Hepatocyte (in vitro differentiated cells): ENCODE data around the gene VWA2. TPM values are rescaled to one million over a fixed set of nuclear protein-coding genes. Genes with fewer than 3 reads are reported as not detected.

Experiments
- DNase-seq: peaks from one replicate; pipeline ENCODE4 v3.0.0-alpha.2; 2016; ENCODE audit warnings: low spot score
- H2AFZ ChIP-seq: fragments of 200-600 bp; sonication (generic); 2 replicates; pipeline ENCODE4 v1.6.0; 2016; ENCODE audit warnings: antibody characterized with exemption, mild to moderate bottlenecking
- H3K27ac ChIP-seq: fragments of 200-600 bp; sonication (generic); 2 replicates; pipeline ENCODE4 v1.5.1; 2016; ENCODE audit warnings: mild to moderate bottlenecking
- H3K27me3 ChIP-seq: fragments of 200-600 bp; sonication (generic); 2 replicates; pipeline ENCODE4 v1.6.1; 2016
- H3K36me3 ChIP-seq: fragments of 200-600 bp; sonication (generic); replicated peaks from 2 replicates; pipeline ENCODE4 v1.5.1; 2016; ENCODE audit warnings: low read depth; ENCODE audit not compliant: insufficient read depth
- H3K4me1 ChIP-seq: fragments of 200-600 bp; sonication (generic); 2 replicates; pipeline ENCODE4 v1.5.1; 2016; ENCODE audit warnings: mild to moderate bottlenecking, moderate library complexity; ENCODE audit not compliant: insufficient read depth
- H3K4me2 ChIP-seq: fragments of 200-600 bp; sonication (generic); 2 replicates; pipeline ENCODE4 v1.6.0; 2016
- H3K4me3 ChIP-seq: fragments of 200-600 bp; sonication (generic); 2 replicates; pipeline ENCODE4 v1.5.1; 2016; ENCODE audit warnings: mild to moderate bottlenecking
- H3K79me2 ChIP-seq: fragments of 200-600 bp; sonication (generic); 2 replicates; pipeline ENCODE4 v1.6.0; 2017; ENCODE audit warnings: mild to moderate bottlenecking
- H3K9me2 ChIP-seq: fragments of 200-600 bp; sonication (generic); replicated peaks from 2 replicates; pipeline ENCODE4 v1.6.0; 2017; ENCODE audit warnings: mild to moderate bottlenecking; ENCODE audit not compliant: insufficient read depth
- H3K9me3 ChIP-seq: fragments of 200-600 bp; sonication (generic); 2 replicates; pipeline ENCODE4 v1.5.1; 2016; ENCODE audit warnings: low read depth, mild to moderate bottlenecking
- H4K20me1 ChIP-seq: fragments of 200-600 bp; sonication (generic); 2 replicates; pipeline ENCODE4 v1.6.0; 2016; ENCODE audit warnings: mild to moderate bottlenecking; ENCODE audit not compliant: insufficient read depth, poor library complexity, severe bottlenecking
- EZH2 ChIP-seq: fragments of 200-600 bp; sonication (generic); IDR thresholded peaks from 2 replicates; pipeline ENCODE4 v1.6.1; 2016; ENCODE audit warnings: antibody characterized with exemption, mild to moderate bottlenecking, borderline replicate concordance
- EZH2phosphoT487 ChIP-seq: fragments of 200-600 bp; sonication (generic); IDR thresholded peaks from one replicate; pipeline ENCODE4 v1.6.1; 2018; ENCODE audit warnings: antibody characterized with exemption, mild to moderate bottlenecking, low read depth, moderate library complexity; ENCODE audit not compliant: unreplicated experiment, severe bottlenecking
- WGBS: methylation state at CpG from one replicate; pipeline ENCODE4 v1.1.6; 2016; ENCODE audit warnings: low lambda C conversion rate; ENCODE audit errors: missing lambda C conversion rate; 5-methylcytosine and 5-hydroxymethylcytosine counted together
- polyA plus RNA-seq: library from polyadenylated mRNA; unstranded; fragments of >200 nt; fragmentation: Nextera tagmentation; extraction: Ambion mirVana; gene quantifications from 2 replicates; pipeline ENCODE4 v1.2.1, GENCODE V29; 2016
- total RNA-seq: library from RNA; depleted of rRNA; stranded (reverse); fragments of >200 nt; gene quantifications from 2 replicates; pipeline ENCODE4 v1.2.3, GENCODE V29; 2014
- TF ChIP-seq, protein P1 (sequence below): fragments of 200-600 bp; sonication (generic); IDR thresholded peaks from 2 replicates; pipeline ENCODE4 v1.5.1; 2016; ENCODE audit warnings: antibody characterized with exemption, mild to moderate bottlenecking; ENCODE audit not compliant: poor library complexity

The VWA2 gene
- total and polyA plus RNA-seq, 2 experiments from 2014 or later: 6.3 to 12.3 TPM

DNA sequence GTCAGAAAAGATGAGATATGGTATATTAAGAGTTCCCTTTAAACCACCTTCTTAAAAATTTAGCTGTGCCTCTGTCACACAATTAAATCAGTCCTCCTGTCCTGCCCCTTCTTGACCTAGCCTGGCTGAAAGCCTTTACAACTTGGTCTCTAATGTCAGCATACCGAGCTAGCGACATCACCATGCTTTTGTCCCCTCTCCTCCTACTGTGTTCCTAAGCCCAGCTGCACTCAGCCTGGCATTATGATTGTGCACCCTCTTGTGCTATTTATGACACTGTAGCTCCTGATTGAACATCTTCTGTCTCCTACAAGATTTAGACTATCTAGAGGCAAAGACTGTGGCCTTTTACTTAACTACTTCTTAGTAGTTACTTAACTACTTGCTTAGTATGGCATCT, 30.7 kb upstream of the VWA2 start:
- H3K4me2 ChIP-seq: no peak overlapping the region

DNA sequence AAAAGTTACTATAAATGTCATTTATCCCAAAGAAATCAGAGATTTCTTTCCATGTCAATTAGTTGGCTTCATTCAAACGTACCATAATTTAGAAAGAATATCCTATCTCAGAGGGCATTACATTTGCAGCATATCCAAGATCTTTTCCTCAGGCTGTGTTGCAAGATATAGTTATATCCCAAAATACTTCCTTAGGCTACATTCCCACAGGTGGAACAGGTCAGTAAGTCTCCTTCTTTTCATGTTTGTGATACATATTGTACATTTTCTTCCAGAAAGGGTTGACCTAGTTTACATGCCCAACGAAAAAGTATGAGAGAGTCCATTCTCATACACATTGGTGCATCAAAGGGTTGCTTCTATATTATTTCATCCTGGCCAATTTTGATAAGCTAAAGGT, 26.9 kb upstream of the VWA2 start:
- Histone ChIP-seq H3K4me1 (no peaks in the 10 kb centered on the region), H3K27ac (no peak overlapping the region), H3K79me2 (no peaks in the 10 kb centered on the region), H3K4me3 (no peak overlapping the region), H3K9me3 (no peaks in the 10 kb centered on the region), H4K20me1 (no peaks in the 10 kb centered on the region), H3K27me3 (peaks cover 4% of the 10 kb centered on the region), H3K4me2 (no peak overlapping the region), H3K9me2 (no peaks in the 10 kb centered on the region), H3K36me3 (no peaks in the 10 kb centered on the region), H2AFZ (no peak overlapping the region)
- WGBS: 85% methylated on average over 2 of the region's 2 CpGs
- DNase-seq: no peak
- TF ChIP-seq EZH2phosphoT487 (no peak), EZH2 (no peak)
- TF ChIP-seq, protein P1, sequence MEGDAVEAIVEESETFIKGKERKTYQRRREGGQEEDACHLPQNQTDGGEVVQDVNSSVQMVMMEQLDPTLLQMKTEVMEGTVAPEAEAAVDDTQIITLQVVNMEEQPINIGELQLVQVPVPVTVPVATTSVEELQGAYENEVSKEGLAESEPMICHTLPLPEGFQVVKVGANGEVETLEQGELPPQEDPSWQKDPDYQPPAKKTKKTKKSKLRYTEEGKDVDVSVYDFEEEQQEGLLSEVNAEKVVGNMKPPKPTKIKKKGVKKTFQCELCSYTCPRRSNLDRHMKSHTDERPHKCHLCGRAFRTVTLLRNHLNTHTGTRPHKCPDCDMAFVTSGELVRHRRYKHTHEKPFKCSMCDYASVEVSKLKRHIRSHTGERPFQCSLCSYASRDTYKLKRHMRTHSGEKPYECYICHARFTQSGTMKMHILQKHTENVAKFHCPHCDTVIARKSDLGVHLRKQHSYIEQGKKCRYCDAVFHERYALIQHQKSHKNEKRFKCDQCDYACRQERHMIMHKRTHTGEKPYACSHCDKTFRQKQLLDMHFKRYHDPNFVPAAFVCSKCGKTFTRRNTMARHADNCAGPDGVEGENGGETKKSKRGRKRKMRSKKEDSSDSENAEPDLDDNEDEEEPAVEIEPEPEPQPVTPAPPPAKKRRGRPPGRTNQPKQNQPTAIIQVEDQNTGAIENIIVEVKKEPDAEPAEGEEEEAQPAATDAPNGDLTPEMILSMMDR: no peak

More for the DNA sequence above, 30.7 kb upstream of the VWA2 start:
- 79% methylated on average over 2 of the region's 2 CpGs for WGBS
- no peaks in the 10 kb centered on the region for H3K9me3 ChIP-seq
- H3K4me3 ChIP-seq: no peak overlapping the region
- H3K79me2 ChIP-seq: no peaks in the 10 kb centered on the region
- no peaks in the 10 kb centered on the region for H3K27me3 ChIP-seq
- DNase-seq: no peak
- no peaks in the 10 kb centered on the region for H3K4me1 ChIP-seq
- no peak for TF ChIP-seq EZH2
- no peak for TF ChIP-seq EZH2phosphoT487
- TF ChIP-seq, protein P1: no peak
- no peaks in the 10 kb centered on the region for H3K9me2 ChIP-seq
- no peaks in the 10 kb centered on the region for H3K36me3 ChIP-seq
- no peak overlapping the region for H3K27ac ChIP-seq
- H2AFZ ChIP-seq: no peak overlapping the region
- H4K20me1 ChIP-seq: no peaks in the 10 kb centered on the region

DNA sequence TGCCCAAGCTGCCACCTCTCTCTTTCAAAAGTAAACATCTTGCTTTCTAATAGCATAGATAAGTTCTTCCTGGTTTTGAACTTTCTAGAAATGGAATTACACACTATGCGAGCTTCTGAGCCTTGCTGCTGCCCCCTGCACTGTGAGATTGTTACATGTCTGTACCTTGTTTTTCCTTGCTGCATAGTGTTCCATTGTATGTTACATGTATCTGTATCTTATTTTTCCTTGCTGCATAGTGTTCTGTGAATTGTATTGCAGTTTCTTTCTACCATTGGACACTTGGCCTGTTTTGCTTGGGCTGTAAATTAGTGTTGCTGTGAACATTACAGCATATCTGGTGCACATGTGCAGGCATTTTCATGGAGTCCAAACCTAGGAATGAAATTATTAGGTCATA, 24.0 kb upstream of the VWA2 start:
- Histone ChIP-seq H3K27ac (no peak overlapping the region), H3K4me3 (no peak overlapping the region), H3K36me3 (no peaks in the 10 kb centered on the region), H3K4me2 (no peak overlapping the region), H3K9me3 (no peaks in the 10 kb centered on the region), H4K20me1 (no peaks in the 10 kb centered on the region), H3K79me2 (no peaks in the 10 kb centered on the region), H3K9me2 (no peaks in the 10 kb centered on the region), H2AFZ (no peak overlapping the region), H3K27me3 (peaks cover 4% of the 10 kb centered on the region), H3K4me1 (no peaks in the 10 kb centered on the region)
- no peak for DNase-seq
- TF ChIP-seq EZH2phosphoT487: no peak
- TF ChIP-seq, protein P1: no peak
- no peak for TF ChIP-seq EZH2
- 96% methylated on average over 1 of the region's 1 CpG for WGBS

DNA sequence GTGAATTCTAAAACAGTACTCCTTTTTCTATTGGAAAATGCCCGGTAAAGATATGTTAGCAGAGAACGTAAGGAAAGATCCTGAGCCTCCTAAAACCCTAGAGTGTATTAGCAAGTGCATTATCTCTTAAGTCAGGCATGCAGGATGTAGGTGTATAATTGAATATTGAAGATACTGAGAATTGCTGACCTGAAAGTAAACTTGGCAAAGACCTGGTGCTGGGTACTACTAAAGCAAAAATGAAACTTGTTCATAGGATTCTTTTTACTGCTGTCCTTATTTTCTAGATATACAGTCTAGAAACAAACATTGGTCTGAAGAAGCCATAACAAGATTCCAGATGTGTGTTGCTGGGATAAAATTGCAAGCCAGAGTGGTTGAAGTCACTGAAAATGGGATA, 18.8 kb upstream of the VWA2 start:
- Histone ChIP-seq H3K9me2 (no peaks in the 10 kb centered on the region), H3K4me2 (no peak overlapping the region), H4K20me1 (no peaks in the 10 kb centered on the region), H3K9me3 (no peaks in the 10 kb centered on the region), H3K4me1 (no peaks in the 10 kb centered on the region), H3K79me2 (no peaks in the 10 kb centered on the region), H3K4me3 (no peak overlapping the region), H3K27ac (no peak overlapping the region), H3K27me3 (peaks cover 4% of the 10 kb centered on the region), H3K36me3 (no peaks in the 10 kb centered on the region), H2AFZ (no peak overlapping the region)
- WGBS: 88% methylated on average over 2 of the region's 2 CpGs
- TF ChIP-seq, protein P1: no peak
- TF ChIP-seq EZH2: no peak
- no peak for TF ChIP-seq EZH2phosphoT487
- DNase-seq: no peak
